ENCODE data around the gene PFN1. TPM values are rescaled to one million over a fixed set of nuclear protein-coding genes. Genes with fewer than 3 reads are reported as not detected.
"Not testable (repeated sequence)": the region's sequence is repeated elsewhere in the genome, so short reads cannot be mapped to it uniquely, and the experiment has no call there.

Gene PFN1
- total and polyA plus RNA-seq, 9 donors: 201 to 542 (median 323) TPM

DNA sequence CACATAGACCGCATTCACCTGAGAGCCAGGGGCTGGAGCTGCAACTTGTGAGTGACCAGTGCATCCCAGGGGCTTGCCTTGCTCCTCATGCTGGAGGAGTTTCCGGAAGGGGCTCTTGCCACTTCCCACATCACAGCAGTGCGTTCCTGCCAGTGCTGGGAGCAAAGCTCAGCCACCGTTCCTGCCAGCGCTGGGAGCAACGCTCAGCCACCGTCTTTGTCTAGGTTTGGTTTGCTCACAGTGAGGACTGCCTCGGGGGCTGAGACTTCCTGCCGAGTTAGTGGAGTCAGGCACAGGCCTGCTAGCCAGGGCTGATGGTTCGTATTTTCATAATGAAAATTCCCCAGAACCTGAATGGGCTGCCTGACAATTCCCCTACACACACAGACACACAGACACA, 40.0 kb downstream of the PFN1 start:
- Histone ChIP-seq H3K27me3 (no peaks in the 10 kb centered on the region), H3K27ac (no peak overlapping the region), H3K4me1 (ENCODE audit: insufficient read depth) (no peaks in the 10 kb centered on the region), H3K4me3 (no peak overlapping the region), H3K9me3 (no peaks in the 10 kb centered on the region), H3K36me3 (no peaks in the 10 kb centered on the region)
- no peak for DNase-seq
- 37 to 56% (median 38%) methylated on average over 10 of the region's 10 CpGs for WGBS, 3 donors
- TF ChIP-seq POLR2A (IDR thresholded peaks at IDR 0.05) (no peak), EP300 (IDR thresholded peaks at IDR 0.05) (no peak)
- TF ChIP-seq, protein P1, sequence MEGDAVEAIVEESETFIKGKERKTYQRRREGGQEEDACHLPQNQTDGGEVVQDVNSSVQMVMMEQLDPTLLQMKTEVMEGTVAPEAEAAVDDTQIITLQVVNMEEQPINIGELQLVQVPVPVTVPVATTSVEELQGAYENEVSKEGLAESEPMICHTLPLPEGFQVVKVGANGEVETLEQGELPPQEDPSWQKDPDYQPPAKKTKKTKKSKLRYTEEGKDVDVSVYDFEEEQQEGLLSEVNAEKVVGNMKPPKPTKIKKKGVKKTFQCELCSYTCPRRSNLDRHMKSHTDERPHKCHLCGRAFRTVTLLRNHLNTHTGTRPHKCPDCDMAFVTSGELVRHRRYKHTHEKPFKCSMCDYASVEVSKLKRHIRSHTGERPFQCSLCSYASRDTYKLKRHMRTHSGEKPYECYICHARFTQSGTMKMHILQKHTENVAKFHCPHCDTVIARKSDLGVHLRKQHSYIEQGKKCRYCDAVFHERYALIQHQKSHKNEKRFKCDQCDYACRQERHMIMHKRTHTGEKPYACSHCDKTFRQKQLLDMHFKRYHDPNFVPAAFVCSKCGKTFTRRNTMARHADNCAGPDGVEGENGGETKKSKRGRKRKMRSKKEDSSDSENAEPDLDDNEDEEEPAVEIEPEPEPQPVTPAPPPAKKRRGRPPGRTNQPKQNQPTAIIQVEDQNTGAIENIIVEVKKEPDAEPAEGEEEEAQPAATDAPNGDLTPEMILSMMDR (IDR thresholded peaks at IDR 0.05): no peak
- intact Hi-C loops (cut with DNase I): loop anchor here in 1 of 4 donors (5.0 kb wide), 2 partner anchors 79 to 154 kb away; partner anchors contain the start of gene CAMTA2

DNA sequence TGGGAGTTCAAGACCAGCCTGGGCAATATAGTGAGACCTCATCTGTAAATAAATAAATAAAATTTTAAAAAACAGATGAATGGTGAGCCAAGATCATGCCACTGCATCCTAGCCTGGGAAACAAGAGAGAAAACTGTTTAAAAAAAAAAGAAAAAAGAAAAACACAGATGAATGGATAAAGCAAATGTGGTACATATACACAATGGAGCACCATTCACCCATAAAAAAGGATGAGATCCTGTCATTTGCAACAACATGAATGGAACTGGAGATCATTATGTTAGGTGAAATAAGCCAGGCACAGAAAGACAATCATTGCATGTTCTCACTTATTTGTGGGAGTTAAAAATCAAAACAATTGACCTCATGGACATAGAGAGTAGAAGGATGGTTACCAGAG, 41.7 kb downstream of the PFN1 start:
- DNase-seq; H3K4me1 ChIP-seq (ENCODE audit: insufficient read depth); H3K27ac ChIP-seq; H3K9me3 ChIP-seq; H3K4me3 ChIP-seq; H3K27me3 ChIP-seq; H3K36me3 ChIP-seq: not testable (repeated sequence)
- intact Hi-C loops (cut with DNase I): loop anchor here in 1 of 4 donors (5.0 kb wide), 2 partner anchors 81 to 156 kb away; partner anchors contain the start of gene CAMTA2

DNA sequence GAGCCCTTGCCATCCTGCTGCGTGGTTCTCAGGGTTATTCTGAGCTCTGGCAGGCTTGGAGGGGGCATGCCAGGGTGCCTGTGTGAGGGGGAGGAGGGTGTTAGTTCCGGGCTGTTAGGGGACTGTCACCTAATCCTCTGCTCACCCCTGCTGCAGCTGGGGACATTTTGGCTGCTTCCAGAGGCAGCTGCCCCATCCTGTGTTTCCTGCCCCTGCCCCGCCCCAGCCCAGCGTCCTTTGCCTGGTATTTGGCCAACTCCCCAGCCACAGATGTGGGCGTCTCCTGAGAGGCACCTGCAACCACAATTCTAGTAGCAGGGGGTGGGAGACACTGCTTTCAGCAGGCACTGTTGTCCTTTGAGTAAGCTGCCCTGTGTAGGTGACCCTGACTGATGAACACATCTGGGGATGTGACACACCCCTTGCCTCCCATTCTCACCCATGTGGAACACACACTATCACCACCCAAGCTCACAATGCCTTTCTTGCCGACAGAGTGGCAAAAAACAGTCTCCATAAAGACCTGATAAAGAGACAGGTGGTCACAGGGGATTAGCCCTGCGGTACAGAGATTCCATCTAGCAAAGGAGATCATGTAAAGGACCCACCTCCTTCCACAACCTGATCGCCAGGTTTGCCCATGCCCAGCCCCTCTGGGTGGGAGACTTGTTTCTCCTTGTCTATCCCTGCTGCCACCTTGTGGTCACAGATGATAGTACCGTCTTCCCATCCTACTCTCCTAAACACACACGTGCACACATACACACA, 45.1 kb downstream of the PFN1 start, which contains the start of gene CHRNE:
Gene CHRNE, minus strand, starts transcription at position 48 of the 768 bp plus-strand sequence. Its CDS starts 35 bp downstream, at position 13.
- Histone ChIP-seq H3K27ac (peak within 1 kb of the TSS; percentile 27 to 61), H3K4me1 (ENCODE audit: insufficient read depth) (peaks cover 11% of the 10 kb centered on the region), H3K27me3 (no peaks in the 10 kb centered on the region), H3K4me3 (no peak within 1 kb of the TSS), H3K9me3 (no peaks in the 10 kb centered on the region), H3K36me3 (no peaks in the 10 kb centered on the region)
- intact Hi-C loops (cut with DNase I): loop anchor here in 1 of 4 donors (5.0 kb wide), 1 partner anchor 116 kb away; the partner anchor contains the start of genes GLTPD2 and VMO1
- DNase-seq: peak; percentile 66 to 89 (median 78)
- WGBS, 3 donors: 14 to 28% (median 18%) methylated on average over 10 of the region's 10 CpGs
- TF ChIP-seq, protein P1 (IDR thresholded peaks at IDR 0.05): peak; percentile 52 to 82 (median 82)
- TF ChIP-seq EP300 (IDR thresholded peaks at IDR 0.05): no peak
- TF ChIP-seq POLR2A (IDR thresholded peaks at IDR 0.05): no peak

DNA sequence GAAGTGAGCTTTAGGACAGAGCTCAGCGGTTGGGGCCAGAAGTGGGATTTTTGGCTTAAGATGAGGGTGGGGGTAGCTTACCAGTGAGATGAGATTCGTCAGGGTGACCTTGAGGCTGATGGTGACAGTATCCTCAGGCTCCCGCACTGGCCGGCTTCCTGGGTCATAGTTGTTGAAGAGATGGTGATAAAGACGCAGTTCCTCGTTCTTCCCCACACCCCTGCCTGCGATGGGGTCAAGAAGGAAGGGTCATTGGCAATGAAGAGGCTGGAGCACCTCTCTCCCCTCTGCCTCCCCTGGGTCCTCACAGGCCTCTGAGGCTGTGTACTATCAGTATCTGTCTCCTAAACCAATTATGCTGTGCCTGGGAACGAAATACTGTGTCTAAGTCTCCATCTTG, 45.8 kb downstream of the PFN1 start:
- peak in 4 of 5 donors; percentile 26 to 51 (median 42) for DNase-seq
- Histone ChIP-seq H3K36me3 (no peaks in the 10 kb centered on the region), H3K27ac (peak overlapping the region; percentile 27 to 61), H3K4me3 (no peak overlapping the region), H3K9me3 (no peaks in the 10 kb centered on the region), H3K27me3 (no peaks in the 10 kb centered on the region), H3K4me1 (ENCODE audit: insufficient read depth) (peaks cover 11% of the 10 kb centered on the region)
- WGBS, 3 donors: 18 to 38% (median 23%) methylated on average over 8 of the region's 8 CpGs
- TF ChIP-seq, protein P1 (IDR thresholded peaks at IDR 0.05): no peak
- no peak for TF ChIP-seq EP300 (IDR thresholded peaks at IDR 0.05)
- TF ChIP-seq POLR2A (IDR thresholded peaks at IDR 0.05): no peak
- intact Hi-C loops (cut with DNase I): loop anchor here in 1 of 4 donors (5.0 kb wide), 1 partner anchor 115 kb away; the partner anchor contains the start of genes GLTPD2 and VMO1

Measured in ovary (tissue), 9 donors.